Measurements from ENCODE around the gene AP3B1. TPM values are rescaled to one million over a fixed set of nuclear protein-coding genes. Genes with fewer than 3 reads are reported as not detected.

The AP3B1 gene
- total and polyA plus RNA-seq, 2 donors (not counting 3 experiments of a cell fraction or from before 2014, with no cell fraction given), result 31.6 to 46.7 TPM

- dilution Hi-C loops (cut with MboI; ENCODE audit: extremely low pct_ligation_motif_present, low sequenced_read_pairs), result no loop called here
- no peaks in the 10 kb centered on the region for H3K9me1 ChIP-seq (replicated peaks; ENCODE audit: control insufficient read depth, extremely low read depth, insufficient read depth, low read length)
- intact Hi-C loops (cut with micrococcal nuclease), result no loop called here
- H2AFZ ChIP-seq (ENCODE audit: low read depth, low read length), result no peak overlapping the region
- TF ChIP-seq JUN (IDR thresholded peaks at IDR 0.05; ENCODE audit: borderline replicate concordance, insufficient read depth, insufficient read length, low read depth) (no peak), FOS (IDR thresholded peaks at IDR 0.05; ENCODE audit: borderline replicate concordance, insufficient read depth, low read length) (no peak), GATA2 (IDR thresholded peaks at IDR 0.05; ENCODE audit: insufficient read depth, insufficient read length, low read depth, low read length) (no peak), POLR2A (IDR thresholded peaks at IDR 0.05; ENCODE audit: low read depth, low read length) (no peak)
- no peaks in the 10 kb centered on the region for H3K9me3 ChIP-seq (replicated peaks; ENCODE audit: control insufficient read depth, insufficient read depth, low read length)
- H3K36me3 ChIP-seq (ENCODE audit: control insufficient read depth in 2 of 2, extremely low read depth in 1 of 2, insufficient read depth in 2 of 2, low read length in 2 of 2), result peaks cover 0 to 2% of the 10 kb centered on the region in 2 experiments
- no peak overlapping the region for H3K4me2 ChIP-seq (ENCODE audit: insufficient read depth, low read length)
- peaks cover 11 to 25% of the 10 kb centered on the region in 2 experiments for H3K27me3 ChIP-seq (ENCODE audit: control insufficient read depth in 2 of 2, insufficient read depth in 2 of 2, low read length in 2 of 2)
- FAIRE-seq (no peak), DNase-seq (ENCODE audit: low read depth, low spot score) (no peak)
- H3K9ac ChIP-seq (replicated peaks; ENCODE audit: extremely low read depth, insufficient read depth, low read length), result no peak overlapping the region
- H4K20me1 ChIP-seq (replicated peaks; ENCODE audit: control insufficient read depth, extremely low read depth, insufficient read depth, low read length), result no peaks in the 10 kb centered on the region
- ChIA-PET CTCF (no interaction called here), POLR2A (no interaction called here)
- H3K4me1 ChIP-seq (ENCODE audit: control insufficient read depth, extremely low read depth, insufficient read depth, low read length), result no peaks in the 10 kb centered on the region
- H3K27ac ChIP-seq (ENCODE audit: insufficient read depth, low read depth, low read length), result no peak overlapping the region
- no peaks in the 10 kb centered on the region for H3K79me2 ChIP-seq (ENCODE audit: control insufficient read depth, insufficient read depth, low read length)
- no peak overlapping the region for H3K4me3 ChIP-seq (replicated peaks in 1 of 3; ENCODE audit: insufficient read depth in 1 of 3, low read depth in 1 of 3, low read length in 3 of 3)
- BruUV-seq (replicated peaks), result no TSS peak
Measured at GRCh38 chr5:77987331-77987730, 307.2 kb downstream of the AP3B1 start.

GRCh38 chr5:77986261-77986660 lies 308.2 kb downstream of the AP3B1 start:
- no peak for DNase-seq (ENCODE audit: low read depth, low spot score)
- no peak for FAIRE-seq
- intact Hi-C loops (cut with micrococcal nuclease), result no loop called here
- Histone ChIP-seq H3K9me3 (replicated peaks; ENCODE audit: control insufficient read depth, insufficient read depth, low read length) (no peaks in the 10 kb centered on the region), H4K20me1 (replicated peaks; ENCODE audit: control insufficient read depth, extremely low read depth, insufficient read depth, low read length) (no peaks in the 10 kb centered on the region), H3K4me1 (ENCODE audit: control insufficient read depth, extremely low read depth, insufficient read depth, low read length) (no peaks in the 10 kb centered on the region), H3K4me2 (ENCODE audit: insufficient read depth, low read length) (no peak overlapping the region), H3K27me3 (ENCODE audit: control insufficient read depth in 2 of 2, insufficient read depth in 2 of 2, low read length in 2 of 2) (peaks cover 14 to 34% of the 10 kb centered on the region in 2 experiments), H2AFZ (ENCODE audit: low read depth, low read length) (no peak overlapping the region), H3K9me1 (replicated peaks; ENCODE audit: control insufficient read depth, extremely low read depth, insufficient read depth, low read length) (no peaks in the 10 kb centered on the region), H3K79me2 (ENCODE audit: control insufficient read depth, insufficient read depth, low read length) (no peaks in the 10 kb centered on the region), H3K27ac (ENCODE audit: insufficient read depth, low read depth, low read length) (no peak overlapping the region), H3K4me3 (replicated peaks in 1 of 3; ENCODE audit: insufficient read depth in 1 of 3, low read depth in 1 of 3, low read length in 3 of 3) (no peak overlapping the region), H3K36me3 (ENCODE audit: control insufficient read depth in 2 of 2, extremely low read depth in 1 of 2, insufficient read depth in 2 of 2, low read length in 2 of 2) (peaks cover 0 to 2% of the 10 kb centered on the region in 2 experiments), H3K9ac (replicated peaks; ENCODE audit: extremely low read depth, insufficient read depth, low read length) (no peak overlapping the region)
- dilution Hi-C loops (cut with MboI; ENCODE audit: extremely low pct_ligation_motif_present, low sequenced_read_pairs), result no loop called here
- no TSS peak for BruUV-seq (replicated peaks)
- ChIA-PET POLR2A (no interaction called here), CTCF (interaction anchor here (1.0 to 1.4 kb wide), 2 partner anchors 176 to 282 kb away, joined by 3 to 4 read pairs; no protein-coding TSS in a partner anchor)
- no peak for TF ChIP-seq JUN (IDR thresholded peaks at IDR 0.05; ENCODE audit: borderline replicate concordance, insufficient read depth, insufficient read length, low read depth)
- no peak for TF ChIP-seq POLR2A (IDR thresholded peaks at IDR 0.05; ENCODE audit: low read depth, low read length)
- TF ChIP-seq MAX (IDR thresholded peaks at IDR 0.05; ENCODE audit: insufficient read depth, insufficient read length), result no peak
- TF ChIP-seq GATA2 (IDR thresholded peaks at IDR 0.05; ENCODE audit: insufficient read depth, insufficient read length, low read depth, low read length), result no peak
- no peak for TF ChIP-seq FOS (IDR thresholded peaks at IDR 0.05; ENCODE audit: borderline replicate concordance, insufficient read depth, low read length)
- TF ChIP-seq EZH2 (IDR thresholded peaks at IDR 0.05; ENCODE audit: borderline replicate concordance, low read depth, low read length, severe bottlenecking), result no peak
- TF ChIP-seq CTCF (IDR thresholded peaks at IDR 0.05; ENCODE audit: extremely low read depth in 1 of 2, insufficient read depth in 1 of 2, low read depth in 1 of 2, low read length in 2 of 2), result no peak
- no peak for TF ChIP-seq POLR2AphosphoS5 (IDR thresholded peaks at IDR 0.05; ENCODE audit: insufficient read depth, low read depth, low read length)
- no peak for TF ChIP-seq MYC (IDR thresholded peaks at IDR 0.05; ENCODE audit: low read depth, low read length)

Data from endothelial cell of umbilical vein (primary cell).